Endothelial cell of umbilical vein (primary cell): ENCODE measurements around the gene RIOK3. TPM values are rescaled to one million over a fixed set of nuclear protein-coding genes. Genes with fewer than 3 reads are reported as not detected.
"Not testable (repeated sequence)": the region's sequence is repeated elsewhere in the genome, so short reads cannot be mapped to it uniquely, and the experiment has no call there.

ENCODE experiments used
- BruUV-seq: library from RNA; stranded (reverse); fragments of 400-500 nt; replicated peaks from 2 replicates; lab custom pipeline; 2021; lab: Mats Ljungman, UMichigan
- CTCF ChIA-PET: fragments of 300-600, 350-600 bp; sonication (Branson Sonifier 250); formaldehyde crosslinking; loops from one replicate; lab custom pipeline; 2021; ENCODE audit warnings: antibody characterized with exemption, inconsistent platforms; lab: Charles Lee
- POLR2A ChIA-PET: fragments of 300-600, 350-600 bp; sonication (Branson Sonifier 250); formaldehyde crosslinking; loops from one replicate; lab custom pipeline; 2021; ENCODE audit warnings: antibody characterized with exemption, inconsistent platforms; lab: Charles Lee
- DNase-seq: peaks from one replicate; pipeline ENCODE4 v3.0.0-alpha.2; 2011; ENCODE audit warnings: low read depth, low spot score
- FAIRE-seq: peaks from 2 replicates; lab custom pipeline; 2011; peaks lifted over from hg19 to GRCh38; lab: Jason Lieb, UNC
- H2AFZ ChIP-seq: 2 replicates; pipeline ENCODE4 v1.6.0; 2012; ENCODE audit warnings: low read depth, low read length, control low read depth, inconsistent platforms
- H3K27ac ChIP-seq: 2 replicates; pipeline ENCODE4 v1.5.1; 2011; ENCODE audit warnings: low read depth, mild to moderate bottlenecking, control low read depth, low read length, moderate library complexity; ENCODE audit not compliant: insufficient read depth
- H3K27me3 ChIP-seq, 2 experiments: 2 replicates each; pipeline versions ENCODE4 v1.6.0 to v1.6.1; 2011; ENCODE audit warnings: low read length in 2 of 2, mixed read lengths in 1 of 2; ENCODE audit not compliant: control insufficient read depth in 2 of 2, insufficient read depth in 2 of 2
- H3K36me3 ChIP-seq, 2 experiments: 2 replicates in 1 of 2; 3 replicates in 1 of 2; pipeline ENCODE4 v1.5.1; 2011; ENCODE audit warnings: low read length in 2 of 2, mild to moderate bottlenecking in 1 of 2, moderate library complexity in 1 of 2; ENCODE audit not compliant: control insufficient read depth in 2 of 2, insufficient read depth in 2 of 2; ENCODE audit errors: extremely low read depth in 1 of 2
- H3K4me1 ChIP-seq: 3 replicates; pipeline ENCODE4 v1.5.1; 2011; ENCODE audit warnings: mild to moderate bottlenecking, low read length; ENCODE audit not compliant: control insufficient read depth, insufficient read depth; ENCODE audit errors: extremely low read depth
- H3K4me2 ChIP-seq: 2 replicates; pipeline ENCODE4 v1.6.1; 2011; ENCODE audit warnings: low read length, control low read depth, mixed read lengths; ENCODE audit not compliant: insufficient read depth
- H3K4me3 ChIP-seq, 3 experiments: fragments of 200-600 bp in 1 of 3; sonication (generic), shearing (Covaris generic) in 1 of 3; replicated peaks in 1 of 3; 2 replicates each; pipeline ENCODE4 v1.5.1; 2011 to 2016; ENCODE audit warnings: control low read depth in 3 of 3, low read length in 3 of 3, mild to moderate bottlenecking in 2 of 3, inconsistent platforms in 1 of 3, low read depth in 1 of 3, moderate library complexity in 1 of 3; ENCODE audit not compliant: insufficient read depth in 1 of 3
- H3K79me2 ChIP-seq: 2 replicates; pipeline ENCODE4 v1.6.0; 2012; ENCODE audit warnings: low read length, inconsistent platforms; ENCODE audit not compliant: control insufficient read depth, insufficient read depth
- H3K9ac ChIP-seq: replicated peaks from 2 replicates; pipeline ENCODE3; 2011; ENCODE audit warnings: low read length, control low read depth; ENCODE audit not compliant: insufficient read depth; ENCODE audit errors: extremely low read depth
- H3K9me1 ChIP-seq: replicated peaks from 3 replicates; pipeline ENCODE4 v1.6.0; 2011; ENCODE audit warnings: mild to moderate bottlenecking, low read length; ENCODE audit not compliant: control insufficient read depth, insufficient read depth; ENCODE audit errors: extremely low read depth
- H3K9me3 ChIP-seq: replicated peaks from 2 replicates; pipeline ENCODE4 v1.5.1; 2012; ENCODE audit warnings: low read length, inconsistent platforms; ENCODE audit not compliant: control insufficient read depth, insufficient read depth
- H4K20me1 ChIP-seq: replicated peaks from 2 replicates; pipeline ENCODE3; 2011; ENCODE audit warnings: mild to moderate bottlenecking, low read length; ENCODE audit not compliant: control insufficient read depth, insufficient read depth; ENCODE audit errors: extremely low read depth
- dilution Hi-C: fragments of 300-500 bp; cut with MboI; formaldehyde crosslinking; loops from one replicate; pipeline ENCODE4 v1.15.0; 2019; ENCODE audit warnings: low sequenced_read_pairs; ENCODE audit not compliant: extremely low pct_ligation_motif_present
- intact Hi-C: fragments of 100-400 bp; cut with micrococcal nuclease; formaldehyde crosslinking; loops from one replicate; pipeline ENCODE4 v1.10.0; 2022
- polyA plus RNA-seq, 4 experiments: library from polyadenylated mRNA; depleted of rRNA in 3 of 4; stranded (reverse) in 3 of 4; unstranded in 1 of 4; fragments of >200 nt; gene quantifications; 2 replicates each; pipeline versions ENCODE4 v1.2.1 to v1.2.3, GENCODE V29; 2011 to 2012; ENCODE audit warnings: missing spikeins in 1 of 4
- total RNA-seq: library from RNA; stranded (reverse); gene quantifications from 2 replicates; pipeline ENCODE4 v1.2.3, GENCODE V29; 2021

RIOK3 gene
- total and polyA plus RNA-seq, 2 donors (not counting 3 experiments of a cell fraction or from before 2014, with no cell fraction given) = 14.8 to 50.7 TPM

- CTCF ChIA-PET = interaction anchor here (3.9 kb wide), 1 partner anchor 12 kb away, joined by 14 read pairs; no protein-coding TSS in a partner anchor
- H3K27me3 ChIP-seq, dilution Hi-C loops, H3K4me1 ChIP-seq, BruUV-seq, H3K79me2 ChIP-seq, DNase-seq, H3K4me2 ChIP-seq, H3K9me3 ChIP-seq, H2AFZ ChIP-seq, H3K9me1 ChIP-seq, POLR2A ChIA-PET, H3K9ac ChIP-seq, H3K4me3 ChIP-seq, H3K27ac ChIP-seq, FAIRE-seq, H4K20me1 ChIP-seq: not testable (repeated sequence)
- peaks cover 8 to 14% of the 10 kb centered on the region in 2 experiments for H3K36me3 ChIP-seq
- intact Hi-C loops = loop anchor here (10.0 kb wide), 1 partner anchor 404 kb away; no protein-coding TSS in a partner anchor
Measured at GRCh38 chr18:23510923-23511322, 57.8 kb downstream of the RIOK3 start.

GRCh38 chr18:23512216-23512615 is 59.1 kb downstream of the RIOK3 start:
- CTCF ChIA-PET = interaction anchor here (0.6 to 3.9 kb wide), 2 partner anchors 14 to 15 kb away, joined by 3 to 14 read pairs; no protein-coding TSS in a partner anchor
- intact Hi-C loops = loop anchor here (10.0 kb wide), 1 partner anchor 403 kb away; no protein-coding TSS in a partner anchor
- peaks cover 10 to 14% of the 10 kb centered on the region in 2 experiments for H3K36me3 ChIP-seq
- H3K27me3 ChIP-seq, H3K79me2 ChIP-seq, BruUV-seq, H3K4me3 ChIP-seq, POLR2A ChIA-PET, H4K20me1 ChIP-seq, H3K9me3 ChIP-seq, H3K4me1 ChIP-seq, H3K4me2 ChIP-seq, H3K27ac ChIP-seq, H3K9me1 ChIP-seq, H3K9ac ChIP-seq, DNase-seq, FAIRE-seq, dilution Hi-C loops, H2AFZ ChIP-seq: not testable (repeated sequence)
